HAP-1 (cell line): Measurements from ENCODE around the gene FNDC3B.
A peak's percentile ranks its signal among the peaks of the same experiment; 100 is the strongest.

Source experiments
- DNase-seq, 2 experiments: peaks; one replicate each; pipeline ENCODE4 v3.0.0-alpha.2; 2016 to 2020; ENCODE audit warnings: low spot score in 2 of 2
- H3K27me3 ChIP-seq: fragments of 250-450 bp; sonication (Bioruptor Pico); 2 replicates; pipeline ENCODE4 v1.5.1; 2020; ENCODE audit warnings: low read depth, mild to moderate bottlenecking, moderate library complexity
- H3K36me3 ChIP-seq: fragments of 250-450 bp; sonication (Bioruptor Pico); replicated peaks from 2 replicates; pipeline ENCODE4 v1.5.1; 2020; ENCODE audit warnings: mild to moderate bottlenecking
- H3K4me1 ChIP-seq: fragments of 250-450 bp; sonication (Bioruptor Pico); 2 replicates; pipeline ENCODE4 v1.5.1; 2020; ENCODE audit warnings: mild to moderate bottlenecking
- H3K4me3 ChIP-seq: fragments of 250-450 bp; sonication (Bioruptor Pico); 2 replicates; pipeline ENCODE4 v1.5.1; 2020; ENCODE audit warnings: mild to moderate bottlenecking, moderate library complexity
- H3K9me3 ChIP-seq: fragments of 250-450 bp; sonication (Bioruptor Pico); 2 replicates; pipeline ENCODE4 v1.5.1; 2020; ENCODE audit warnings: mild to moderate bottlenecking, moderate library complexity
- in situ Hi-C: fragments of 300-500 bp; cut with MboI; formaldehyde crosslinking; loops from 3 replicates; pipeline ENCODE4 v1.14.3; 2020; ENCODE audit warnings: low sequenced_read_pairs, inconsistent platforms, mixed read lengths

The FNDC3B gene

DNA sequence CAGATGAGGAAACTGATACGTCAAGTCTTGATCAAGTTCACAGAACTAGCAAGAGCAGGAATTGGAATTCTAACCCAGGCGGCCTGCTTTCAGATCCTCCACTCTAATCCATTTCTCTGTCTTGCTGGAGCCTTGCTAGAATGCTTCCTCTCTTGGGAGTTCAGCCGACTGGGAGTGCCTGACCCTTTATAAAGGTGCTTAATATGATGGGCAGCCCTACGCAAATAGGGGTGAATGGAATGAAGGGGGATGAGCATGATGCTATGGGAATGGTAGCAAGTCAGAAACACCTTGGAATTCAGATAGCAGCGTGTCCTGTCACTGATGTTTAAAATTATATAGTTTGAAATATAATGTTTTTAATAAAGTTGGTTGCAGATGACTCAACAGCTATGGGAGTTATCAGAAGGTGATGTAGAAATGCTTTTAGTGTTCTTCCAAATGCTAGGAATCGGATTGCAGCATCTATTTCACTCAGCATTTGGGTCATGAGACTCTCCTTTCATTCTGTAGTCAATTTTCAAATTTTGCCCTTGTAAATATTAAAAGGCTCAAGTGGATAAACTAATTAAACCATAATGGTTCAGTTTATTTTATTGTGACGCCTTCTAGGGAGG lies 150.7 kb downstream of the FNDC3B start:
- in situ Hi-C loops: no loop called here
- Histone ChIP-seq H3K4me3 (no peak overlapping the region), H3K9me3 (no peaks in the 10 kb centered on the region), H3K36me3 (no peaks in the 10 kb centered on the region), H3K27me3 (no peaks in the 10 kb centered on the region), H3K4me1 (peaks cover 7% of the 10 kb centered on the region)
- DNase-seq: no peak

DNA sequence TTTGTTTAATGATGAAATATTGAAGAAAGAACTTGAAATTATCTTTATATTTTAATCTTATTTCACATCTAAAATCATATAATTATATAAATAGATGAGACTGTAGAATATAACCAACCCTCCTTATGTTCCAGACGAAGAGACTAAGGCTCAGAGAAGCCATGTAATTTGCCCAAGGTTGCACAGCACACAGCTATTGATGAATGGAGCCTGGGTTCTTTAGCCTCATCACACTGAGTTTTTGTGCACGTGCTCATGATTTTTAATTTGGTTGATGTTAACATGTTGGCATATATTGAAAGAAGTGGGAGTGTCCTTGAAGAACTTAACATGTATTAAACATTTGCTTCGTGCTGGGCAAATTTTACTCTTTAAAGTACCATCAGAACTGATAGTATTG lies 151.6 kb downstream of the FNDC3B start:
- Histone ChIP-seq H3K27me3 (no peaks in the 10 kb centered on the region), H3K4me3 (no peak overlapping the region), H3K4me1 (peaks cover 13% of the 10 kb centered on the region), H3K9me3 (no peaks in the 10 kb centered on the region), H3K36me3 (no peaks in the 10 kb centered on the region)
- DNase-seq: no peak
- in situ Hi-C loops: no loop called here

DNA sequence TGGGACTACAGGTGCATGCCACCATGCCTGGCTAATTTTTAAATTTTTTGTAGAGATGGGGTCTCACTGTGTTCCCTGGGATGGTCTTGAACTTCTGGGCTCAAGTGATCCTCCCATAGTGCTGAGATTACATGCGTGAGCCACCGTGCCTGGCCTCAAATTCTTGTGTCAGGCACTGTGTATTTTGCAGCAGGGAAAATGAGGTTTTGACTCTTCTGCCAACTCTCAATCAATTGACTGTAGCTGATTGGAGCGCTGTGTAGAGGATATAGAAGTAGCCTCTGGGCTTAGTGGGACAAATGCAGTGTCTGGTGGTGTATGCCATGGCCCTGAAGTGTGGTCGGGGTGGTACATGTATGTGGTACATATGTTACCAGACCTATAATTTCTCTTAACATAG lies 152.3 kb downstream of the FNDC3B start:
- in situ Hi-C loops: no loop called here
- H3K36me3 ChIP-seq: no peaks in the 10 kb centered on the region
- H3K27me3 ChIP-seq: no peaks in the 10 kb centered on the region
- no peak for DNase-seq
- no peaks in the 10 kb centered on the region for H3K9me3 ChIP-seq
- no peak overlapping the region for H3K4me3 ChIP-seq
- H3K4me1 ChIP-seq: peaks cover 13% of the 10 kb centered on the region

DNA sequence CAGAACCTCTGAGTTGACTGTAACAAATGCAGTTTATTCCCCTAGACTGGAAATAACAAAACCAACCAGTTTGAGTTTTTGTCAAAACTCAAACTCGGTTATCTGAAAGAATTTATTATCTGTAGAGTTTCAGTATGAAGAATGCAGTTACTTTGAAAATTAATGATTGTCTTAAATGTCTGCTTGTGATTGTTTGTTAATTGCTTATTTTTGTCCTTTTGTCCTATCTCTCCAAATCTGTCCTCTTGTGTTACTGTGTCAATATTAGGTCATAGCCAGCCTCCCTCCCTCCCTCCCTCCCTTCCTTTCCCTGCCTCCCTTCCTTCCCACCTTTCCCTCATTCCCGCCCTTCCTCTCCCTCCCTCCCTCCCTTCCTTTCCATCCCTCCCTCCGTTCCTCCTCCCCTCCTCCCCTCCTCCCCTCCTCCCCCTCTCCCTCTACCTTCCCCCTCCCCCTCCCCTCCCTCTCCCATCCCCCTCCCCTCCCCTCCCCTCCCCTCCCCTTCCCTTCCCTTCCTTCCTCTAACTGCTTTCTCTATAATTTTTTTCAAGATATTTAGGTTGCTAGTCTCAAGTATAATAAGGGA lies 153.5 kb downstream of the FNDC3B start:
- no peaks in the 10 kb centered on the region for H3K27me3 ChIP-seq
- no peak for DNase-seq
- H3K4me1 ChIP-seq: peaks cover 13% of the 10 kb centered on the region
- no peaks in the 10 kb centered on the region for H3K36me3 ChIP-seq
- no peaks in the 10 kb centered on the region for H3K9me3 ChIP-seq
- H3K4me3 ChIP-seq: no peak overlapping the region
- in situ Hi-C loops: no loop called here

GRCh38 chr3:172193436-172193835 lies 154.1 kb downstream of the FNDC3B start:
- H3K27me3 ChIP-seq: no peaks in the 10 kb centered on the region
- in situ Hi-C loops: no loop called here
- H3K4me1 ChIP-seq: peaks cover 13% of the 10 kb centered on the region
- no peak overlapping the region for H3K4me3 ChIP-seq
- no peak for DNase-seq
- no peaks in the 10 kb centered on the region for H3K9me3 ChIP-seq
- H3K36me3 ChIP-seq: no peaks in the 10 kb centered on the region

DNA sequence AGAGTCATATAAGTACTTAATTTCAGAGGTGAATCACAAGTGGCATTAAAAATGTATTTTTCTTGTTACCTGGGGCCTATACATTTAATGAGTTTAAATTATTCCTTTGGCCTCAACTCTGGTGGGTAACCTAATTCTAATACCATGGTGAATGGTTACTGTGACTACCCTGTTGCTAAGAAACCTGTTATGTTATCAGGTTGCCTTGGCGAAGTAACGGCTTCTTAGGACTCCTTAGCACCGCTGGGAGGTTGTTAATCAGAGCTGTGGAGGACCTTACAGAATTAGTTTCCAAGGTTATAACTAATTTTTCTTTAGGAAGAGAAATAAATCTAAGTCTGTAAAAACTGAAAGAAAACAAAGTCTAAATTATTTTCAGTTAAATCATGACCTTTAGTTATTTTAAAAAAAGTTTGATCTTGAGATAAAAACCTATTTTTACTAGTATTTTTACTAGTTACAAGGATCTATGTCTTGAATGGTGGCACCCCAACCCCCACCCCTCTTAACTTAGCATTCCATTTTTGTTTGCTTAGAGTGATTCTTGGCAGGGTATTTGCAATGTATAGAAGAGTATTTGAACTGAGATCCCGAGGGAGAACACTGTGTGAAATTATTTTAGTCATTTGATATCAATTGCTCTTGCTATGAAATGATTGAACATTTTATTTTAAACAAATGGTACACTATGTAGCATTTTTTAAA lies 155.5 kb downstream of the FNDC3B start:
- H3K9me3 ChIP-seq: no peaks in the 10 kb centered on the region
- in situ Hi-C loops: no loop called here
- H3K27me3 ChIP-seq: no peaks in the 10 kb centered on the region
- H3K36me3 ChIP-seq: no peaks in the 10 kb centered on the region
- peaks cover 13% of the 10 kb centered on the region for H3K4me1 ChIP-seq
- H3K4me3 ChIP-seq: no peak overlapping the region
- peak; percentile 43 to 46 for DNase-seq

DNA sequence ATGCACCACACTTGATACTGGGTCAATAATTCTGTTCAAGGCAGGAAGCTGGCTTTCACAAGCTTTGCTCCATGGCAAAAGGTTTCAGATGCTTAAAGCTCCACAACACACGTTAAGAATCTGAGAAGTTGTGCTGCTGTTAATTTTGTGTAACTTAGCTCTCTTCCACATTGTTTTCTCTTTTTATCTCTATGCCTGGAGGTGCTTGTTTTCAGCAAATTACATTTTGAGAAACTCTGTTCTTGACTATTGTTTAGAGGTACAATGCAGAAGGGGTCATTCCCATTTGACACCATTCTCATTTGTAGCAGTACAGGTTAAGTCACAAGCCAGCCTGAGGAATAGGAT lies 156.0 kb downstream of the FNDC3B start:
- Histone ChIP-seq H3K27me3 (no peaks in the 10 kb centered on the region), H3K9me3 (no peaks in the 10 kb centered on the region), H3K4me3 (no peak overlapping the region), H3K36me3 (no peaks in the 10 kb centered on the region), H3K4me1 (peaks cover 13% of the 10 kb centered on the region)
- in situ Hi-C loops: no loop called here
- DNase-seq: no peak

- H3K4me3 ChIP-seq: no peak overlapping the region
- in situ Hi-C loops: no loop called here
- H3K27me3 ChIP-seq: no peaks in the 10 kb centered on the region
- no peaks in the 10 kb centered on the region for H3K9me3 ChIP-seq
- DNase-seq: no peak
- no peaks in the 10 kb centered on the region for H3K36me3 ChIP-seq
- peaks cover 13% of the 10 kb centered on the region for H3K4me1 ChIP-seq
These were observed 158.0 kb downstream of the FNDC3B start for GRCh38 chr3:172197344-172197743.

DNA sequence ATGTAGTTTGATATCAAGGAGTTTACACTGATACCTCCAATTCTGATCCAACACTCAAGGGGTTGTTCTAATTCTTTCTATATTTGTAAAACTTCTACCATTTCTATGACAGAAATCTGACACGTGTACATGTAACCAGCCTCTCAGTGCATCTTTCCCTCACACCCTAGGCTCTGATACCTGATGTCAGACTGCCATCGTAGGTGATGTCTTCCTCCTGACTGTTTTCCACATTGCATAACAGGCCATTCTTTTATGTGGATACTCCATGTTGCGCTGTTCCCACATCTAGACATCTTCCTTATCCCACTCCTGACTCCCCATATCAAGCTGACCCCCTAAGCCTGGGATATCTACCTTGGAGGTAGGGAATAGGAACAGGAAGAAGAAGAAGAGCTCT lies 159.1 kb downstream of the FNDC3B start:
- in situ Hi-C loops: no loop called here
- no peak overlapping the region for H3K4me3 ChIP-seq
- DNase-seq: no peak
- H3K36me3 ChIP-seq: no peaks in the 10 kb centered on the region
- peaks cover 13% of the 10 kb centered on the region for H3K4me1 ChIP-seq
- H3K27me3 ChIP-seq: no peaks in the 10 kb centered on the region
- H3K9me3 ChIP-seq: no peaks in the 10 kb centered on the region

DNA sequence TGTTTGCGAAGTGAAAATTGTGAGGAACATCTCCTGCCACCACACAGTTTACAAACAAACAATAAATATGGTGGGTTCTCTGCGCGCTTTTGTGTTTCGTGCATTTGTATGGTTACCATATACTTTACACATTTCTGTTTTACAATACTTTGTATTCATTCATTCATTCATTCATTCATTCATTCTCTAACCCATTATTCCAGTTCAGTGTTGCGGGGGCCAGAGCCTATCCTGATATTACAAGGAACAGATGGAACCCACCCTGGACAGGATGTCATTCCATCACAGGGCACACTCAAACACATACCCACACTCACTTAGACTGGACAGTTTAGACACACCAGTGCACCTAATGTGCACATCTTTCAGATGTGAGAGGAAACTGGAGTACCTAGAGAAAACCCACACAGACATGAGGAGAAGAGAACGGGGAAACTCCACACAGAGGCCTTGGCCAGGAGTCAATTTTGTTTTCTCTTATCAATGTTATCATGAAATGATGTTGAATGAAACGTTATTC lies 160.5 kb downstream of the FNDC3B start:
- H3K4me3 ChIP-seq: no peak overlapping the region
- DNase-seq: no peak
- H3K36me3 ChIP-seq: no peaks in the 10 kb centered on the region
- no peaks in the 10 kb centered on the region for H3K9me3 ChIP-seq
- no peaks in the 10 kb centered on the region for H3K27me3 ChIP-seq
- in situ Hi-C loops: no loop called here
- peaks cover 9% of the 10 kb centered on the region for H3K4me1 ChIP-seq

GRCh38 chr3:172201136-172201869 lies 161.9 kb downstream of the FNDC3B start:
- in situ Hi-C loops: no loop called here
- Histone ChIP-seq H3K9me3 (no peaks in the 10 kb centered on the region; the same call in none of the 2 replicates), H3K36me3 (no peaks in the 10 kb centered on the region), H3K27me3 (no peaks in the 10 kb centered on the region), H3K4me1 (no peaks in the 10 kb centered on the region), H3K4me3 (no peak overlapping the region)
- DNase-seq: no peak

DNA sequence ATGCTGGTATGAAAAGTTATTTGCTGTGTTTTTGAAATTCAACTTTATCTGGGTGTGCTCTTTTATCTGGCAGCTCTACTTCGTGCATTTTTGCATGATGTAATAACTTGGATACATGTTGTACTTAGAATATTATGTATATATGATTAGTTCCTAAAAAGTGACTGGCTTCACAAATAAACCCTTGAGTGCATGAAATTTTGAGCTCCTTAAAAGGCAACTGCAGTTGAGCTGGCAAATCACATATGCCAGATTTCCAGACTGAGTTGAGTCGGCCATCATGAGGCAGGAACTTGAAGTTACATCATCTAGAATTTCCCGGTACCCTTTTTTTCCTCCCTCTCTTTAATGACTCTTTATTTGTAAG lies 162.5 kb downstream of the FNDC3B start:
- H3K4me1 ChIP-seq: no peaks in the 10 kb centered on the region
- H3K4me3 ChIP-seq: no peak overlapping the region
- no peaks in the 10 kb centered on the region for H3K27me3 ChIP-seq
- H3K9me3 ChIP-seq: no peaks in the 10 kb centered on the region; the same call in none of the 2 replicates
- DNase-seq: no peak
- in situ Hi-C loops: no loop called here
- H3K36me3 ChIP-seq: no peaks in the 10 kb centered on the region

- no peaks in the 10 kb centered on the region for H3K36me3 ChIP-seq
- H3K4me1 ChIP-seq: peaks cover 2% of the 10 kb centered on the region; the same call in 1 of the 2 replicates
- no peak for DNase-seq
- no peak overlapping the region for H3K4me3 ChIP-seq
- H3K9me3 ChIP-seq: no peaks in the 10 kb centered on the region; the same call in none of the 2 replicates
- in situ Hi-C loops: no loop called here
- no peaks in the 10 kb centered on the region for H3K27me3 ChIP-seq
These were observed 163.4 kb downstream of the FNDC3B start for GRCh38 chr3:172202797-172203196.
